GM12891 (cell line): ENCODE data around the gene GSTO2.

Experiments
- POLR2A ChIP-seq: IDR thresholded peaks from 2 replicates; pipeline ENCODE4 v1.6.1; 2011; ENCODE audit warnings: low read depth, low read length, control low read depth
- TAF1 ChIP-seq: IDR thresholded peaks from 2 replicates; pipeline ENCODE4 v1.6.1; 2011; ENCODE audit warnings: low read depth, low read length, control low read depth

GRCh38 chr10:104268713-104269645 is at the start of gene GSTO2:
- TF ChIP-seq TAF1 (peak; percentile 67), POLR2A (peak; percentile 87)
